HG03442 (cell line): ENCODE results near the gene MAD1L1.

ENCODE experiments used
- ATAC-seq: cut with Tn5 transposase; IDR thresholded peaks from one replicate; pipeline ENCODE4 v1.9.1; 2021; ENCODE audit warnings: mild to moderate bottlenecking, moderate library complexity; ENCODE audit not compliant: unreplicated experiment

Gene MAD1L1

GRCh38 chr7:2258661-2259365 lies 26.1 kb upstream of the MAD1L1 start:
- peak; percentile 60 for ATAC-seq

- ATAC-seq, result no peak
Observed at GRCh38 chr7:2257651-2258050, 24.9 kb upstream of the MAD1L1 start.

- ATAC-seq, result no peak
Observed at GRCh38 chr7:2257046-2257551, 24.4 kb upstream of the MAD1L1 start.

- ATAC-seq, result no peak
Observed at GRCh38 chr7:2256306-2257045, 23.7 kb upstream of the MAD1L1 start.

GRCh38 chr7:2255145-2256139 lies 22.7 kb upstream of the MAD1L1 start:
- no peak for ATAC-seq

GRCh38 chr7:2254429-2255144 lies 21.8 kb upstream of the MAD1L1 start:
- no peak for ATAC-seq

GRCh38 chr7:2253525-2254244 lies 20.9 kb upstream of the MAD1L1 start:
- no peak for ATAC-seq

- no peak for ATAC-seq
Observed at GRCh38 chr7:2253021-2253420, 20.3 kb upstream of the MAD1L1 start.

- no peak for ATAC-seq
Observed at GRCh38 chr7:2251841-2252771, 19.4 kb upstream of the MAD1L1 start.

- no peak for ATAC-seq
Observed at GRCh38 chr7:2251381-2251780, 18.6 kb upstream of the MAD1L1 start.

GRCh38 chr7:2249744-2250323 lies 17.1 kb upstream of the MAD1L1 start:
- ATAC-seq, result no peak

- ATAC-seq, result peak; percentile 43
Observed at GRCh38 chr7:2248984-2249694, 16.4 kb upstream of the MAD1L1 start.

GRCh38 chr7:2247141-2247995 lies 14.6 kb upstream of the MAD1L1 start:
- ATAC-seq, result no peak

- ATAC-seq, result no peak
Observed at GRCh38 chr7:2245883-2246675, 13.3 kb upstream of the MAD1L1 start.

GRCh38 chr7:2244404-2244995 lies 11.8 kb upstream of the MAD1L1 start:
- ATAC-seq, result no peak

GRCh38 chr7:2243458-2243857 lies 10.7 kb upstream of the MAD1L1 start:
- ATAC-seq, result no peak
